ENCODE results near the gene MYL12A. TPM values are rescaled to one million over a fixed set of nuclear protein-coding genes. Genes with fewer than 3 reads are reported as not detected.

The MYL12A gene
- total and polyA plus RNA-seq, 2 of the 8 experiments (the other 6 are each of a cell fraction or from before 2014, with no cell fraction given), result 188 to 247 TPM

- TF ChIP-seq CTCF (IDR thresholded peaks at IDR 0.05; ENCODE audit: control extremely low read depth in 1 of 3, insufficient read depth in 1 of 3, low read depth in 1 of 3, low read length in 3 of 3), result peak; percentile 88 to 94 (median 94)
- TF ChIP-seq NRF1 (IDR thresholded peaks at IDR 0.05; ENCODE audit: low read depth, low read length), result no peak; the same call in 1 of the 2 replicates
- no peak for TF ChIP-seq SIX5 (IDR thresholded peaks at IDR 0.05; ENCODE audit: low read depth, low read length)
- peak; percentile 50; the same call in 1 of the 2 replicates for TF ChIP-seq GTF2F1 (IDR thresholded peaks at IDR 0.05; ENCODE audit: borderline replicate concordance, low read depth, low read length)
- 0 out of 2 replicates have a peak, but pooled peaks have one; percentile 12 for TF ChIP-seq TEAD4 (IDR thresholded peaks at IDR 0.05; ENCODE audit: low read depth, low read length)
- TF ChIP-seq CBX5 (IDR thresholded peaks at IDR 0.05; ENCODE audit: low read depth, low read length), result no peak
- TF ChIP-seq BCL11A (IDR thresholded peaks at IDR 0.05; ENCODE audit: low read depth in 2 of 2, low read length in 2 of 2), result no peak
- TF ChIP-seq TAF1 (IDR thresholded peaks at IDR 0.05; ENCODE audit: low read depth, low read length), result peak; percentile 41; the same call in 1 of the 2 replicates
- TF ChIP-seq TCF12 (IDR thresholded peaks at IDR 0.05; ENCODE audit: low read depth, low read length), result no peak
- TF ChIP-seq YY1 (IDR thresholded peaks at IDR 0.05; ENCODE audit: low read depth, low read length), result peak; percentile 51; the same call in 1 of the 2 replicates
- peak in 1 of 2 experiments; percentile 49; a peak in 1 of 3 replicates for TF ChIP-seq POLR2A (IDR thresholded peaks at IDR 0.05; ENCODE audit: control extremely low read depth in 1 of 2, low read depth in 2 of 2, low read length in 2 of 2)
- no peak for TF ChIP-seq BACH1 (IDR thresholded peaks at IDR 0.05; ENCODE audit: low read length)
- no peak for TF ChIP-seq SIRT6 (IDR thresholded peaks at IDR 0.05; ENCODE audit: low read length)
- peak; percentile 24 for TF ChIP-seq ASH2L (IDR thresholded peaks at IDR 0.05; ENCODE audit: low read length)
- no peak for TF ChIP-seq CHD1 (IDR thresholded peaks at IDR 0.05; ENCODE audit: low read depth, low read length)
- no peak for TF ChIP-seq SAP30 (IDR thresholded peaks at IDR 0.05; ENCODE audit: insufficient read depth, insufficient replicate concordance, low read length)
- no peak for TF ChIP-seq GABPA (IDR thresholded peaks at IDR 0.05; ENCODE audit: borderline replicate concordance, insufficient read depth, low read length)
- TF ChIP-seq MAX (IDR thresholded peaks at IDR 0.05), result peak; percentile 72
- peak; percentile 7; the same call in 1 of the 2 replicates for TF ChIP-seq E2F6 (IDR thresholded peaks at IDR 0.05)
- TF ChIP-seq BRCA1 (IDR thresholded peaks at IDR 0.05; ENCODE audit: low read depth, low read length), result no peak
- peak; percentile 26; the same call in 1 of the 2 replicates for TF ChIP-seq JUND (IDR thresholded peaks at IDR 0.05; ENCODE audit: low read length)
- no peak for TF ChIP-seq RBBP5 (IDR thresholded peaks at IDR 0.05; ENCODE audit: borderline replicate concordance, low read depth, low read length)
These were observed 1.6 kb upstream of the MYL12A start (continued) for GRCh38 chr18:3245853-3246634.
